ENCODE results near the gene ELOA2.
"Not testable (repeated sequence)": the region's sequence is repeated elsewhere in the genome, so short reads cannot be mapped to it uniquely, and the experiment has no call there.

ELOA2 gene

GRCh38 chr18:47019870-47020269 lies 15.6 kb downstream of the ELOA2 start:
- DNase-seq: not testable (repeated sequence)

Measured in CD4-positive, alpha-beta T cell treated with Interleukin-17A for 4 hours (primary cell).